Naive B cell (primary cell): ENCODE data around the gene SURF2. TPM values are rescaled to one million over a fixed set of nuclear protein-coding genes. Genes with fewer than 3 reads are reported as not detected.
A peak's percentile ranks its signal among the peaks of the same experiment; 100 is the strongest.
"Not testable (repeated sequence)": the region's sequence is repeated elsewhere in the genome, so short reads cannot be mapped to it uniquely, and the experiment has no call there.

ENCODE experiments used
- ATAC-seq, 2 donors: fragments of 150-1000 bp; cut with Tn5 transposase; 2 replicates each; pipeline ENCODE4 v1.10.0; 2021; ENCODE audit warnings: low read depth in 2 of 2, mild to moderate bottlenecking in 2 of 2, moderate library complexity in 2 of 2
- DNase-seq: peaks from one replicate; pipeline ENCODE4 v3.0.0; 2022
- H3K27ac Mint-ChIP-seq, 6 donors: one replicate each; pipeline ENCODE4 v1.8.0; 2020 to 2022; ENCODE audit warnings: mild to moderate bottlenecking in 6 of 6, mixed read lengths in 6 of 6, moderate library complexity in 5 of 6, inconsistent platforms in 2 of 6
- H3K27me3 Mint-ChIP-seq, 3 donors: one replicate each; pipeline ENCODE4 v1.8.0; 2021 to 2022; ENCODE audit warnings: mixed read lengths in 3 of 3, mild to moderate bottlenecking in 1 of 3
- H3K36me3 Mint-ChIP-seq, 2 donors: one replicate each; pipeline ENCODE4 v1.8.0; 2020 to 2022; ENCODE audit warnings: mixed read lengths in 2 of 2, inconsistent platforms in 1 of 2, mild to moderate bottlenecking in 1 of 2
- H3K4me1 Mint-ChIP-seq, 3 donors: one replicate each; pipeline ENCODE4 v1.8.0; 2020 to 2022; ENCODE audit warnings: mixed read lengths in 3 of 3, inconsistent platforms in 1 of 3, mild to moderate bottlenecking in 1 of 3, moderate library complexity in 1 of 3
- H3K4me3 Mint-ChIP-seq, 8 donors: one replicate each; pipeline ENCODE4 v1.8.0; 2020 to 2022; ENCODE audit warnings: mild to moderate bottlenecking in 8 of 8, mixed read lengths in 8 of 8, moderate library complexity in 8 of 8, inconsistent platforms in 2 of 8
- H3K9me3 Mint-ChIP-seq, 7 donors: one replicate each; pipeline ENCODE4 v1.8.0; 2020 to 2022; ENCODE audit warnings: mixed read lengths in 7 of 7, mild to moderate bottlenecking in 5 of 7, inconsistent platforms in 2 of 7, moderate library complexity in 1 of 7
- polyA plus RNA-seq, 6 donors: library from polyadenylated mRNA; unstranded; fragments of 300-500 nt; fragmentation: Illumina TruSeq; gene quantifications; one replicate each; pipeline ENCODE4 v1.2.3, GENCODE V29; 2021; ENCODE audit warnings: low read depth in 6 of 6

The SURF2 gene
- polyA plus RNA-seq, 6 donors from 2014 or later, result 21.6 to 40.5 (median 28.1) TPM

DNA sequence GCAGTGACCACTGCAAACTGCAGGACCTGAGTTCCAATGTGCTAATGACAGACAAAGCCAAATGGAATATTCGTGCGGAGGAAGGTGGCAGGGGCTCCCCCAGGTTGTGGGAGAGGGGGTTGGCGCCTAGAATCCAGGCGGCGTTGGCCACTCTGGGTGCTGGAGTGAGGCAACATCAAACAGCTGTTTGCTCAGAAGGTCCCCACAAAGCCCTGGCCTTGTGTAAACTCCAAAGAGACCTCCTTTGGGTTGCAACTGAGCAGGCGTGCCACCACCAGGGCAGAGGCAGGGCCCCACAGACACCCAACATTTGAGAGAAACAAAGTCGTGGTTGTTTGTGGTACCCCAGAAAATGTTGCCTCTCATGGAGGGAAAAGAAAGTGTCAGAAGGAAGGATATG is 34.4 kb downstream of the SURF2 start:
- H3K36me3 Mint-ChIP-seq, result no peaks in the 10 kb centered on the region
- peaks cover 0 to 3% (median 0%) of the 10 kb centered on the region in 7 donors for H3K9me3 Mint-ChIP-seq
- ATAC-seq, result no peak
- H3K27ac Mint-ChIP-seq, result no peak overlapping the region
- H3K4me3 Mint-ChIP-seq, result no peak overlapping the region
- no peak for DNase-seq
- H3K4me1 Mint-ChIP-seq, result no peaks in the 10 kb centered on the region
- peaks cover 0 to 33% (median 23%) of the 10 kb centered on the region in 3 donors for H3K27me3 Mint-ChIP-seq

- not testable (repeated sequence) for H3K27ac Mint-ChIP-seq, DNase-seq, H3K9me3 Mint-ChIP-seq, H3K36me3 Mint-ChIP-seq, ATAC-seq, H3K4me3 Mint-ChIP-seq, H3K4me1 Mint-ChIP-seq
- H3K27me3 Mint-ChIP-seq, result peaks cover 0 to 33% (median 23%) of the 10 kb centered on the region in 3 donors
These were observed 35.1 kb downstream of the SURF2 start for GRCh38 chr9:133391449-133391848.

DNA sequence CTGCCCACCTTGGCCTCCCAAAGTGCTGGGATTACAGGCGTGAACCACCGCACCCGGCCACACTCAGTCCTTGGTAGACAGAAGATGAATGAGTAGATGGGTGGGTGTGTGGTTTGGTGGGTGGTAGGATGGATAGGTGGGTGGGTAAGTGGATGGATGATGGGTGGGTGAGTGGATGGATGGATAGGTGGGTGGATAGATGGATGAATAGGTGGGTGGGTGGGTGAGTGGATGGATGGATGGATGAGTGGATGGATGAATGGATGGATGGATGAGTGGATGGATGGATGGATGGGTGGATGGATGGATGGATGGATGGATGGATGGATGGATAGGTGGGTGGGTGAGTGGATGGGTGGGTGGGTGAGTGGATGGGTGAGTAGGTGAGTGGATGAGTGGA is 36.0 kb downstream of the SURF2 start:
- H3K4me3 Mint-ChIP-seq, H3K4me1 Mint-ChIP-seq, H3K27ac Mint-ChIP-seq, H3K9me3 Mint-ChIP-seq, ATAC-seq, DNase-seq, H3K36me3 Mint-ChIP-seq: not testable (repeated sequence)
- peaks cover 0 to 33% (median 23%) of the 10 kb centered on the region in 3 donors for H3K27me3 Mint-ChIP-seq

DNA sequence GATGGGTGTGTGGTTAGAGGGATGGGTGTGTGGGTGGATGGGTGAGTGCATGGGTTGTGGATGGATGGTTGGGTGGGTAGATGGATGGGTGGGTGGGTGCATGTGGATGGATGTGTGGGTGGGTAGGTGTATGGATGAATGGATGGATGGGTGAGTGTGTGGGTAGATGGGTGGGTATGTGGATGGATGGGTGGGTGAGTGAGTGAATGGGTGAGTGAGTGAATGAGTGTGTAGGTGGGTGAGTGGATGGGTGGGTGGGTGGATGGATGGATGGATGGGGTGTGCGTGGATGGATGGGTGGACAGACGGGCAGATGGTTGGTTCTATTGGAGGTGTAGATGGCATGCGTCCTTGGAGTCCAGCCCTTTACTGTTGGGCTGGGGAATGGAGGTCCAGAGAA is 37.0 kb downstream of the SURF2 start:
- DNase-seq (no peak), ATAC-seq (no peak)
- H3K36me3 Mint-ChIP-seq, result no peaks in the 10 kb centered on the region
- H3K9me3 Mint-ChIP-seq, result peaks cover 0 to 3% (median 0%) of the 10 kb centered on the region in 7 donors
- no peak overlapping the region for H3K4me3 Mint-ChIP-seq
- H3K27me3 Mint-ChIP-seq, result peaks cover 0 to 33% (median 23%) of the 10 kb centered on the region in 3 donors
- H3K4me1 Mint-ChIP-seq, result no peaks in the 10 kb centered on the region
- H3K27ac Mint-ChIP-seq, result no peak overlapping the region

DNA sequence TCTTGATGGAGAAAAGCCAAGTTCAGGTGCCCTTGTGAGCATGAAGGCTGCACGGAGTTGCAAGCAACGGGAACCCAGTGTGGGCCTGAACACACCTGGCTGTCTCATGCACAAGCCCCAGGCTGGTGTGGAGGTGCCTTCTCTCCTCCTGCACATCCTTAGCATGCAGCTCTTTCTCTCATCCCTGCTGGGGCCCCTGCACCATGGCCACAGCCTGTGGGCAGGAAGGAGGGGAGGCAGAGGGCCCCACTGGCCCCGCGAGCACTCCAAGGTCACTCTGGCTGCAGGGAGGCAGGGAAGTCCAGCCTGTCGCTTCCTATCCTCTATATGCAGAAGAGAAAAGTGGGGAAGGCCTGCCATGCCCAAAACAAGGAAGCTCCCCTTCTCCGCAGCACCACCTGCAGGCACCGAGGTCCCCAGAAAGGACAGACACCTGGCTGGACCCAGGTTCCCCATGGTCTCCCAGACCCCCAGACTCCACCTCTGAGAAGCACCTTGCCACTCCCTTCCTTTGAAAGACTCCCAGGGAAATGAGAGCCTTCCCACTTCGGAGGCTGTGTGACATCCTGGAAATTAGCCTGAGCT is 38.4 kb downstream of the SURF2 start:
- Mint-ChIP-seq H3K9me3 (peaks cover 0 to 3% (median 0%) of the 10 kb centered on the region in 7 donors), H3K27me3 (peaks cover 0 to 29% (median 19%) of the 10 kb centered on the region in 3 donors)

DNA sequence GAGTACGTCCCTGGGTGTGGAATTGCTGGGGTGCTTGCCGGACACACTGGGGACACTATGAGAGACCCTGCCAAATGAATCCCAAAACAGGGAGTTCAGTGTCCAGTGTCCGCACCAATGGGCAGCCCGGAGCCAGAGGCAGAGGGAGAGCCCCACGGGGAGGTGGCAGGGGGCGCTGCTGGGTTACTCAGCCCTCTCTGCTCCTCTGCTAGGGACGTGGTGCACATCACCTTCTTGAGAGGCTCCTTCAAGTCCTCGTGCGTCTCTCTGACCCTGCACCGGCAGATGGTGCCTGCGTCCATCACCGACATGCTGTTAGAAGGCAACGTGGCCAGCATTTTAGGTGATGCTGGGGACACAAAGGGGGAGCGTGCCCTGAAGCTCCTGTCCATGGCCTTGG is 40.6 kb downstream of the SURF2 start:
- ATAC-seq (no peak), DNase-seq (no peak)
- Mint-ChIP-seq H3K4me3 (peak overlapping the region in 1 of 8 donors; percentile 72), H3K9me3 (peaks cover 0 to 2% (median 0%) of the 10 kb centered on the region in 7 donors), H3K27ac (peak overlapping the region in 1 of 6 donors; percentile 62), H3K27me3 (peaks cover 0 to 16% (median 8%) of the 10 kb centered on the region in 3 donors), H3K36me3 (no peaks in the 10 kb centered on the region), H3K4me1 (no peaks in the 10 kb centered on the region)

More for the DNA sequence above, 38.4 kb downstream of the SURF2 start:
- Mint-ChIP-seq H3K27ac (no peak overlapping the region), H3K36me3 (no peaks in the 10 kb centered on the region), H3K4me3 (no peak overlapping the region), H3K4me1 (no peaks in the 10 kb centered on the region)
- ATAC-seq, result no peak
- DNase-seq, result no peak

DNA sequence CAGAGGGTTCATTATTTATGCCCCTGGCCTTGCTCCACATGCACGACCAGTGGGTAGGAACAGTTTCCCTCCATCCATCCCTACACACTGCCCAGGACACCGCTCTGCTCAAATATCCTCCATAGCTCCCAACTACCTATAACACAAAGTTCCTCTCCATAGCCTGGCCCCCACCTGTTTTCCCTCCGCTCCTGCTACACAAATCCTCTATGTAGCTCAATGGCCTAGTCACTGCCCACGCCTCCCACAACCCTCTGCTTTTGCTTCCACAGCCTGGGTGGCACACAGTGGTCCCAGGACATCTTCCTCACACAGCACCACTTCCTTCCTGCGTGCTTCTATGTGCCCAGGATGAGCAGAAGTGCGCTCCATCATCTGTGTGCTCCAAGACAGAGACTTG is 41.0 kb downstream of the SURF2 start:
- Mint-ChIP-seq H3K4me1 (no peaks in the 10 kb centered on the region), H3K27ac (no peak overlapping the region), H3K27me3 (peaks cover 0 to 16% (median 8%) of the 10 kb centered on the region in 3 donors), H3K9me3 (peaks cover 0 to 2% (median 0%) of the 10 kb centered on the region in 7 donors), H3K4me3 (peak overlapping the region in 1 of 8 donors; percentile 72), H3K36me3 (no peaks in the 10 kb centered on the region)
- ATAC-seq (no peak), DNase-seq (no peak)

DNA sequence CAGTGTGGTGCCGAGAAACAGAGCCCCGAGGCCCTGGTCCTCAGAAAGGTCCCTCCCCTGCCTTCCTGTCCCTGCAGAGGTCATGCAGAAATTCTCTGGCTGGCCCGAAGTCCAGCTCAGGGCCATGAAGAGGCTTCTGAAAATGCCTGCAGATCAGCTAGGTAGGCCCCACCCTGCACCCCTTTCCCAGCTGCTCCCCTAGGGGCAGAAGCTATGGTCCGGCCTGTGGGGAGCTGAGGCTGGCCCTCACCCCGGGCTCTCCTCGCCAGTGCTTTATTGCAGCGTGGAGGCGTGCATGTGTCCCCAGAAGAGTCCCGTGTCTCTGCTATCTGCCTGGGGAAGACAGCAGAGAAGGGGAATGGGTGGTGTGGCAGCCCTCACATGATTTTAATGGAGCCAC is 41.5 kb downstream of the SURF2 start:
- no peaks in the 10 kb centered on the region for H3K36me3 Mint-ChIP-seq
- H3K27ac Mint-ChIP-seq, result no peak overlapping the region
- ATAC-seq (no peak), DNase-seq (no peak)
- peaks cover 0 to 2% (median 0%) of the 10 kb centered on the region in 7 donors for H3K9me3 Mint-ChIP-seq
- H3K4me1 Mint-ChIP-seq, result no peaks in the 10 kb centered on the region
- H3K4me3 Mint-ChIP-seq, result no peak overlapping the region
- H3K27me3 Mint-ChIP-seq, result peaks cover 0 to 16% (median 8%) of the 10 kb centered on the region in 3 donors

GRCh38 chr9:133400292-133400691 is 43.9 kb downstream of the SURF2 start:
- peaks cover 0 to 2% of the 10 kb centered on the region in 2 donors for H3K36me3 Mint-ChIP-seq
- peaks cover 0 to 4% (median 0%) of the 10 kb centered on the region in 3 donors for H3K27me3 Mint-ChIP-seq
- H3K27ac Mint-ChIP-seq, result no peak overlapping the region
- peaks cover 5 to 8% (median 5%) of the 10 kb centered on the region in 3 donors for H3K4me1 Mint-ChIP-seq
- DNase-seq (no peak), ATAC-seq (no peak)
- H3K9me3 Mint-ChIP-seq, result peaks cover 0 to 2% (median 0%) of the 10 kb centered on the region in 7 donors
- no peak overlapping the region for H3K4me3 Mint-ChIP-seq

GRCh38 chr9:133401588-133401987 is 45.2 kb downstream of the SURF2 start:
- Mint-ChIP-seq H3K9me3 (no peaks in the 10 kb centered on the region), H3K4me1 (peaks cover 5 to 13% (median 8%) of the 10 kb centered on the region in 3 donors), H3K36me3 (peaks cover 0 to 5% of the 10 kb centered on the region in 2 donors), H3K27me3 (no peaks in the 10 kb centered on the region), H3K27ac (no peak overlapping the region), H3K4me3 (no peak overlapping the region)
- ATAC-seq, result no peak
- no peak for DNase-seq

DNA sequence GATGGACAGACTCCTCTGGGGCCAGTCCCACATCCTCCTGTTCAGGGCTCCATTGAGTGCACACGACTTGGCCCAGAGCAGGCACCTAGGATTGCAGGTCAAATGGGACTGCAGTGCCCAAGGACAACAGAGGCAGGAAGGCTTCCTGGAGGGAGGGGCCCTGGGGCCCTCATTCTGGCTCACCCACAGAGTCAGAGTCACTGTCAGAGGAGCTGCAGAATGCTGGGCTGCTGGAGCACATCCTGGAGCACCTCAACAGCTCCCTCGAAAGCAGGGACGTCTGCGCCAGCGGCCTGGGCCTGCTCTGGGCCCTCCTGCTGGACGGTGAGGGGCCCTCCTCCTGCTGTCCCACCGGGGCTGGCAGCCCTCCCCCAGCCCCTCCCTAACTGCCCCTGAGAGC is 46.3 kb downstream of the SURF2 start:
- H3K27ac Mint-ChIP-seq, result no peak overlapping the region
- H3K4me1 Mint-ChIP-seq, result peaks cover 11 to 18% (median 13%) of the 10 kb centered on the region in 3 donors
- ATAC-seq (no peak), DNase-seq (no peak)
- no peaks in the 10 kb centered on the region for H3K27me3 Mint-ChIP-seq
- peaks cover 5 to 7% of the 10 kb centered on the region in 2 donors for H3K36me3 Mint-ChIP-seq
- no peak overlapping the region for H3K4me3 Mint-ChIP-seq
- no peaks in the 10 kb centered on the region for H3K9me3 Mint-ChIP-seq

- Mint-ChIP-seq H3K4me3 (peak overlapping the region in 1 of 8 donors; percentile 68), H3K4me1 (peaks cover 12 to 18% (median 13%) of the 10 kb centered on the region in 3 donors), H3K27me3 (no peaks in the 10 kb centered on the region), H3K36me3 (peaks cover 5 to 7% of the 10 kb centered on the region in 2 donors), H3K9me3 (no peaks in the 10 kb centered on the region), H3K27ac (peak overlapping the region in 1 of 6 donors; percentile 81)
- peak; percentile 45 to 53 for ATAC-seq
- DNase-seq, result peak; percentile 24
These were observed 47.6 kb downstream of the SURF2 start for GRCh38 chr9:133403766-133404453.

- peak overlapping the region in 1 of 6 donors; percentile 81 for H3K27ac Mint-ChIP-seq
- H3K4me3 Mint-ChIP-seq, result peak overlapping the region in 1 of 8 donors; percentile 68
- no peak for ATAC-seq
- peaks cover 5 to 7% of the 10 kb centered on the region in 2 donors for H3K36me3 Mint-ChIP-seq
- no peaks in the 10 kb centered on the region for H3K27me3 Mint-ChIP-seq
- DNase-seq, result no peak
- peaks cover 12 to 18% (median 13%) of the 10 kb centered on the region in 3 donors for H3K4me1 Mint-ChIP-seq
- no peaks in the 10 kb centered on the region for H3K9me3 Mint-ChIP-seq
These were observed 48.2 kb downstream of the SURF2 start for GRCh38 chr9:133404454-133405002.
